ENCODE data around the gene GID8. TPM values are rescaled to one million over a fixed set of nuclear protein-coding genes. Genes with fewer than 3 reads are reported as not detected.

GID8 gene
- polyA plus RNA-seq, 3 donors, result 51.7 to 59.9 (median 57.3) TPM

DNA sequence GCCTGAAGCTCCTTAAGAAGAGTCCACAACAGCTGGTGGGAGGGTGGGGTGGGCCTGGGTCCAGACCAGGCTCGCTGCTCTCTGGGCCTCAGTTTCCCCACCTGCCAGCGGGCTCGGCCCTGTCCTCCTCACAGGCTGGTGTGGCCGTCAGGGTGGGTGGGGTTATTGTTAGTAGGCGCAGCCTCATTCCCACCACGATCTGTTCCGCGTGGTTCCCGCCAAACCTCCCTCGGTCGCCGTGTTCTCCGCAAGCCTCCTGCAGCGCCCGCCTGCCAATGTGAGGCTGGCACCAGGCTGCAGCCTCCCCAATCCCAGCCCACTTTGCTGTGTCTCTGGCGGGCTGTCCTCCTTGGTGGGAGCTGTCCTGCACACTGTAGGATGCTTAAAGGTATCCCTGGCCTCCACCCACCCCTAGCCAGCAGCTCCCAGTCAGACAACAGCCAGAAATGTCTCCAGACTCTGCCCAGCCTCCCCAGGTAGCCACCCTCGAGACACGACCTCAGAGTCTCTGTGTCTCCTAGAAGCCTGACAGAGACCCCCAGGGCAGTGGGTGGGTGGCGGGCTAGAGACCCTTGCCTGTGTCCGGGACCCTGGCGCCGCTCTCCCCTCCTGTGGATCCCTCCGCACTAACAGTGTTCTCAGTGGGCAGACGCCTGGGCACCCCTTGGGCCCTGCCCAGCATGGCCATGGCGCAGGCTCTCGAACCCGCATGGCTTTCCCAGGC lies 29.8 kb downstream of the GID8 start:
- DNase-seq, result no peak

DNA sequence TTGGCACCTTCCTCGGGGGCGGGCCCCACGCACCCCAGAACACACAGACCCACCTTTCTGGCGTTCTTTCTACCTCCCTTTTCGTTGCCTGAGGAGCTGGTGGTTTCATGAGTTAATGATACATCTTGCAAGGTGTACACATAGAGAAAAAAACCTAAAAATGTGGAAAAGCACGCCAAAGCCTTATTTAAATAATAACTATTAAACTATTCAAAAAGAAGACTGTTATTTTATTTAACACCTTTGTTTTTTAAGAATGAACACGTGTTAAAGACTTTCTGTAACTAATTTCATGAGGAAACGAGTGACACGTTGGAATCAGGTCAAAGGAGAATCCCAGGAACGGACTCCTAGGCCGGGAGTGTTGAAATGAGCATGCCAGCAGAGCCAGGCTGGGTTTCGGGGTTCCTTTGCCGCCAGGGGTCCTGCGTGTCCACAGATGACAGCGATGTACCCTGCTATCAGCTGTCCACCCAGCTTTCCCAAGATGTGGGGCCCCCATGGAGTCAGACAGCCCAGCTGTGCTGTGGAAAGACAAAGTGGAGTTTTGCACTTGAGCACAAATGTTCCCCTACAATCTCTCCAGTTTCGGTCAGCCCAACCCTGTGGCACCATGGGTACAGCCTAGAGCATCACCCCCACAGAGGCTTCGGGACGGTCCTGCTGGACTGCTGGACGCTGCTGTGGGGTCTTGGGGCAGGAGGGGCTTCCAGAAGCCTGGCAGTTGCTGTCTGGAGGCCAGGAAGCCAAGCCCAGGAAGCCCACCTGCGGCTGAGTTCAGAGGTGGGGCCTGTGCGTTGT lies 30.6 kb downstream of the GID8 start:
- DNase-seq, result no peak

DNA sequence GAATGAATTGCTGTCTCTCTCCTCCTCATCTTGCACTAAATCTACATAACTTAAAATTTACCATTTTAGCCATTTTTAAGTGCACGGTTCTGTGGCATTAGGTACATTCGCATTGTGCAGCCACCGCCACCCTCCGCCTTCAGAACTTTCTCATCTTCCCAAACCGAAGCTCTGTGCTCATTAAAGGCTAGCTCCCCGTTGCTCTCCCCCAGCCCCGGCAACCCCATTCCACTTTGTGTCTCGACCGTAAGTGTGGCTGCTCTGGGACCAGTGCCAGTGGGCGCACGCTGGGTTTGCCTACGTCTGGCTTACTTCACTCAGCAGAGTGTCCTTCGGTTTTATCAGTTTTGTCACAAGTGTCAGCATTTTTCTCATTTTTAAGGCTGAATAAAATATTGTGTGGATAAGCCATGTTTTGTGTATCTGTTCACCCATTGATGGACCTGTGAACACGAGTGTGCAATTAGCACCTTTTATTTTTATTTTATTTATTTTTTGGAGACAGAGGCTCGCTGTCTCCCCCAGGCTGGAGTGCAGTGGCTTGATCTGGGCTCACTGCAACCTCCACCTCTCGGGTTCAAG lies 31.3 kb downstream of the GID8 start:
- DNase-seq, result no peak

DNA sequence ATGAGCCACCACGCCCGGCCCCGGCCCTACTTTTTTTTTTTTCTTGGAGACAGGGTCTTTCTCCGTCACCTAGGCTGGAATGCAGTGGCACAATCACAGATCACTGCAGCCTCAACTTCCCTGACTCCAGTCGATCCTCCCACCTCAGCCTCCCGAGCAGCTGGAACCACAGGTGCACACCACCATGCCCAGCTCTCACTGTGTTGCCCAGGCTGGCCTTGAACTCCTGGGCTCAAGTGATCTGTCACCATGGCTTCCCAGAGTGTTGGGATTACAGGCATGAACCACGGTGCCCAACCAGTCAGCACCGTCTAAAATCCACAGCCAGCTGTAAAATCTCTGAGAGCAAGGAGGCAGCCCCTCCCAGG lies 32.0 kb downstream of the GID8 start:
- DNase-seq, result no peak

DNA sequence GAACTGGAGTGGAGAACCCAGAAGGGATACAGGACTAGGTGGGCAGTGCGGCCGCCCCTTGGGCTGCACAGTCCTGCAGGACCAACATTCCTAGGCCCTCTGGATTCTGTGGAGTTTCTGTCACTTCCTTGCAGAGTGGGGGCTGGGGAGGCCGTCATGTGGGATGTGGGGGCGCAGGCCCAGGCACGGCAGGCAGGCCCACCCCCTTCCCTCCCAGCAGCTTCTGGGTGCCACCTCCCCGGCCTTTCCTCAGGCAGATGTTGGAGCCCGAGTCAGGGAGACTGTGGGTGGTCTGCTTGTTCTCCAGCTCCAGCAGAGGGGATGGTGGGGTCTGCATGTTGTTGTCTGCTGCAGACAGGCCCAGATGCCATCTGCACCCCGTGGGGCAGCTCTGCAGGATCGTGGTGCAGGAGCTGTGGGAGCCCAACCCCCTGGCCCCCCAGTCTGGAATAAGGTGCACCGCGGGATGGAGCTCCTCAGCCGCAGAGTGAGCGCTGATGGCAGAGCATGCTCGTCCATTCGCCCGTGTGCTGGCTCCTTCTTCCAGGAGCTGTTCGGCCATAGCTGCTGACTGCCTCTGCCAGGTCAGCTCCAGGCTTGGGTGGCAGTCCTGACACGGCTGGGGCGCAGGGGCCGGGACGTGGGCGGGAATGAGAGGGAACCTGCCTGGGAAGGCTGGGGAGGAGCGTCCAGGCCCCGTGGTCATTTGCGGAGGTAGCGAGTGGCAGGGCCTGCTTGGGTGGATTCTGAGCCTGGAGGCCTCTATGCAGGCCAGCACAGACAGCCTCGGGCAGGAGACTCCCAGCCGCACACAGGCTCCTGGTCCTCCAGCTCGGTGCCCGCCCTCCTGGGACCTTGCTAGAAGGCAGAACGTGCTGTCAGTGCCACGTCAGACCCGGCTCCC lies 32.6 kb downstream of the GID8 start:
- DNase-seq, result no peak

DNA sequence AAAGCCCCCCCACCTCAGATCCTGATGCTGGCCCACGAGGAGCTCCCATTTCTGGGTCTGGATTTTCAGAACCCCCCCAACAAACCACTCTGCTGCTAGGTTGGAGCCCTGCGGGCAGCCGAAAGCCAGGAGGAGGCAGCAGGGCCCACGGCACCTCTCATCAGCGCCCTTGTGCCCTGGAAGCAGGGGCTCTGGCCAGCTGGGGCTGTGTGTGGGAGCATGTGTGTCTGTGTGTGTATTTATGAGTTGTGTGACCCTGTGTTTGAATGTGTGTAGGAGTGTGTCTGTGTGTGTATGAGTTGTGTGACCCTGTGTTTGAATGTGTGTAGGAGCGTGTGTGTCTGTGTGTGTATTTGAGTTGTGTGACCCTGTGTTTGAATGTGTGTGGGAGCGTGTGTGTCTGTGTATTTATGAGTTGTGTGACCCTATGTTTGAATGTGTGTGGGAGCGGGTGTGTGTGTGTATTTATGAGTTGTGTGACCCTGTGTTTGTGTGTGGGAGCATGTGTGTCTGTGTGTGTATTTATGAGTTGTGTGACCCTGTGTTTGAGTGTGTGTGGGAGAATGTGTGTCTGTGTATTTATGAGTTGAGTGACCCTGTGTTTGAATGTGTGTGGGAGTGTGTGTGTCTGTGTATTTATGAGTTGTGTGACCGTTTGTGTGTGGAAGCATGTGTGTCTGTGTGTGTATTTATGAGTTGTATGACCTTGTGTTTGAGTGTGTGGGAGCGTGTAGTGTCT lies 33.4 kb downstream of the GID8 start:
- no peak for DNase-seq

DNA sequence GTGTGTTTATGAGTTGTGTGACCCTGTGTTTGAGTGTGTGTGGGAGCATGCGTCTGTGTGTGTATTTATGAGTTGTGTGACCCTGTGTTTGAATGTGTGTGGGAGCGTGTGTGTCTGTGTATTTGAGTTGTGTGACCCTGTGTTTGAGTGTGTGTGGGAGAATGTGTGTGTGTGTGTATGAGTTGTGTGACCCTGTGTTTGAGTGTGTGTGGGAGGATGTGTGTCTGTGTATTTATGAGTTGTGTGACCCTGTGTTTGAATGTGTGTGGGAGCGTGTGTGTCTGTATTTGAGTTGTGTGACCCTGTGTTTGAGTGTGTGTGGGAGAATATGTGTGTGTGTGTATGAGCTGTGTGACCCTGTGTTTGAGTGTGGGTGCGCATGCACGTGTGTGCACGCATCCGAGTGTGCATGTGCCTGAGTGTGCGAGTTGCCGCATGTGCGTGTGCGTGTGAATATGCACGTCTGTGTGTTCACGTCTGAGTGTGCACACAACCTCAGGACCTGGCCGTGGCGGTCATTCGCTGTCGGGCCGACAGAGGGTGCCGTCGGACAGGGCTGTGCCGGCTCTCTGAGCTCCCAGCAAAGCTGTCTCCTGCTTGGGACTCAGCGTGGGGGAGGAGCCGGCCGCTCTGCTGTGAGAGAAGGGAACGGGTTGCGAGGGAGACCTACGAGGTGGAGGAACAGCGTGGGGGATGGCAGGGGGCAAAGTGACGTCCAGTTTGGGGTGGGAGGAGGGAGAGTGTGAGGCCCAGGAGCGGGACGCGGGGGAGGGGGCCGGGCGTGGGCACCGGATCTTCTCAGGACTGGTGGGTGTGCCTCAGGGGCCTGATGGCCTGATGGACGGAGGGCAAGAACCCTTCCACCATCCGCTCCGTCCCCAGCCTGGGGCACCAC lies 34.2 kb downstream of the GID8 start:
- DNase-seq, result peak; percentile 86

DNA sequence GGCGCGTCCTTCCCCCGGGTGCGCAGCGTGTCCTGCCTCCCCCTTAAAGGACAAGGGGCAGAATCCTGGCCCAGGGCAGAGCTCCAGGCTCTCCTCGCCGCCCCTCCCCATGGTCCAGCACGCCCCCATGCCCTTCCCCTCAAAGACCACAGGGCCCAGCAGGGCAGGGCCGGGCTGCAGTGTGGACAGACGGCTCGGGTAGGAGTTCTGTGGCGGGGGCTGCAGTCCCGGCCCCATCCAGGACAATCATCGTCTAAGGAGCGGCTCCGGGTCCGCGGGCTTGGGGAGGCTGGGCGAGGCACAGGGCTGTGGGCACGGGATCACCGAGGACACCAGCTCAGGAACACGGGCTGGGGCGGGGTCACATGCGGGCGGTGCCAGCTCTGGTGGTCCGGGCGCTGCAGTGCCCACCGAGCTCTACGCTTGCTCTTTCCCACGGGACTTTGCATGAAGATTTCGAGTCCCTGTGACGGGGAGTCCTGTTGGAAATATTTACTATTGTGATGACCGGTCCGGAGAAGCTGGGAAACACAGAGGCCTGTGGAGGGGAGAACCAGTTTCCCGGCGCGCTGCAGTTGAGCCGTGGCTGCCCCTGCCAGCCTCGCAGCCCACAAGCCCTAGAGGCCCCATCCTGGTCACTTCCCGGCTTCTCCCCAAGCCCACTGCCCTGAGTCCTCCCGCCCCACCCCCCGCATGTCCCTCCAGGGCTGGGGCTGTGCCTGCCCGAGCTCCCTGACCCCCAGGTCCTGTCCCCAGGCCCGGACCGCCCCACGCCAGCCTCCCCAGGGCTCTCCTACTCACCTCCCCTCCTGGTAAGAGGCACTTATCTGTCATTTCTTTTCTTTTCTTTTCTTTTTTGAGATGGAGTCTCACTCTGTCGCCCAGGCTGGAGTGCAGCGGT lies 35.1 kb downstream of the GID8 start:
- no peak for DNase-seq

DNA sequence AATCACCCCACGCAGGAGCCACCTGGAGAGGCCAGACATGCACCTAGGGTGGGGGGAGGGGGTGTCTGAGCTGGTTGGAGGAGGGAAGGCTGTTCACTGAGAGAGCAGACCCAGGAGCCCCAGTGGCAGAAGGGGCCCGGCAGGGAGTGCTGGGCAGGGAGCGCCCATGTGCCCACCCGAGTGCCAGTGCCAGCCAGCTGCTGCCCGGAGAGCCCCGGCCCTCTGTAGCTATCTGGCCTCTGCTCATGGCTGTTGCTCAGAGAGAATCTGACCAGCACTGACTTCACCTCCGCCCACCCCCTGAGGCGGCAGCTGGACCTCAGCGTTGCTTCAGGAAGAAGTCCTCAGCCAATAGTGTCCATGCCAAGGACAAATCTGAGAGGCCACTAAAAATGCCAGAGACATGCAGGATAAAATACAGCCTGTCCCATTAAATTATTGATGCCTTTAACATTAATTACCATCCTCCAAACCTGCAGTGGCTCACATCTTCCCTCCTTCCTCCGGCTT lies 37.4 kb downstream of the GID8 start:
- no peak for DNase-seq

DNA sequence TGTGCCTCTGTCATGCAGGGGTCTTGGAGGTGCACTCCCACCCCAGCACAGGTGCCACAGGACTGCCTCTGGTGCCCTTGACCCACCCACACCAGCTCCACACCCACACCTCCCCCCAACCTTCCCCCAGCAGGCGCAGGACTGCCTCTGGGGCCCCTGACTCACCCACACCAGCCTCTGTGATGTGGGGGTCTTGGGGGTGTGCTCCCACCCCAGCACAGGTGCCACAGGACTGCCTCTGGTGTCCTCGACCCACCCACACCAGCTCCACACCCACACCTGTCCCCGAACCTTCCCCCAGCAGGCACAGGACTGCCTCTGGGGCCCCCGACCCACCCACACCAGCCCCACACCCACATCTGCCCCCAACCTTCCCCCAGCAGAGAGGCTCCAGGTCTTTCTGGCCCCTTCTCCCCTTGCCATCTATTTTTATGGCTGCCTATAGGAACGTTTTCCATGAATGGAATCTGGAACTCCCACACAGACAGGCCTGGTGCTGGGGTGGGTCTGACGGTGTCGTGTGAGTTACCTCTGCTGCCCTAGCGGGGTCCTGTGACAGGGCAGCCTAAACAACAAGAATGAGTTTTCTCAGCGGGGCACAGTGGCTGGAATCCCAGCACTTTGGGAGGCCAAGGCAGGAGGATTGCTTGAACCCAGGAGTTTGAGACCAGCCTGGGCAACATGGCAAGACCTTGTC lies 38.0 kb downstream of the GID8 start:
- DNase-seq, result no peak

DNA sequence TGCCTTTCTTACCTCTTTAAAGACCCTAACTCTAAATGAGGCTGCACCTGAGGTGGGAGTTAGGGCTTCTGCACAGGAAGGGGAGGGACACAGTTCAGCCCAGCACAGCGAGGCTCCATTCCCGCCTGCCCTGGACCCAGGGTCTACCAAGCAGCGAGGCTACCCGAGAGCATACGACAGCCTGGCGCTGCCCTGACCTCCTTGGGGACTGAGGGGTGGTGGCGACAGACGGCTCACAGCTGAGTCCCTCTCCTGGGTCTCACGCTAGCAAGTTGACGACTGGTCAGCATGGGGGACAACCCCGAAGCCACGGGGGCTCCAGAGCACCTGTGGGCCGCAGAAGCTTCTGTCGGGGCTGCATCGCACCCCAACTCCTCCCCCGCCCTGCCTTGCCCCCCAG lies 38.9 kb downstream of the GID8 start:
- no peak for DNase-seq

DNA sequence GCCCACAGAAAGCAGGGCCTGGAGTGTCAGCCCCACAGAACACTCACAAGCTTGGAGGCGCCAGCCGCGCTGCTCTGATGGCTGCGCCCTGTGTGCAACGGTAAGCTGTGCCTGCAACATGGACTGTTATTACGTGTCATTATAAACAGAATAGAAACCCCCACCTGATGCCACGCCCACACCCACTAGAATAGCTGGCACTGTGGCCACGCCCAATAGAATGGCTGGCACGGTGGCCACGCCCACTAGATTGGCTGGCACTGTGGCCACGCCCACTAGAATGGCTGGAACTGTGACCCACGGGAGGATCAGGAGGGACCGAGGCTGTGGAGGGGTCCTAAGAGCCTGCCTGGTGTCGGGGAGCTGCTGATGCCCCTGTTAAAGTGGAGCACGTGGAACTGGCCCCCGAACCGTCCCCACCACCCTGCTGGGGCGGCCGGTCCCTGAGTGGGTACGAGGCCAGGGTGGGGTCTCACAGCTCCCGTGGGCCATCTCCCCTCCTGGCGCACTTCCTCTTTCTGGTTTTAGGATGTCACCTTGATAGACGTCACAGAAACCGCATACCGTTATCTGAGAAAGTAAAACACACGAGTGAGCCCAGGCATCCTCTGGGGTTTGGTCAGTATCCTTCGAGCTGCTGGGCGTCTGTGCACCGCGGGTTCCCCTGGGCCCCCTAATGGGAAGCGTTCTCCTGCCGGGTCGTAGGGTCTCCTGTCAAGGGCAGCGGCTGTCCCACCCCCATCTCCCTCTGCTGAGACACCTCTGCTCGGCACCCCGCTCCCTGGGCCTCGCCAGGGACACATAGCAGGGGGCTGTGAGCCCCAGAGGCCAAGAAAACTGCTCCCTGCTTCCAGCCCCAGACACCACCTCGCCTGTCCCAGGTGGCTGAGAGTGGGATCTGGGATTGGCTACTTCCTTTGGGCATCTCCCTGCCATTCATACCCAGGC lies 39.9 kb downstream of the GID8 start:
- DNase-seq, result no peak

DNA sequence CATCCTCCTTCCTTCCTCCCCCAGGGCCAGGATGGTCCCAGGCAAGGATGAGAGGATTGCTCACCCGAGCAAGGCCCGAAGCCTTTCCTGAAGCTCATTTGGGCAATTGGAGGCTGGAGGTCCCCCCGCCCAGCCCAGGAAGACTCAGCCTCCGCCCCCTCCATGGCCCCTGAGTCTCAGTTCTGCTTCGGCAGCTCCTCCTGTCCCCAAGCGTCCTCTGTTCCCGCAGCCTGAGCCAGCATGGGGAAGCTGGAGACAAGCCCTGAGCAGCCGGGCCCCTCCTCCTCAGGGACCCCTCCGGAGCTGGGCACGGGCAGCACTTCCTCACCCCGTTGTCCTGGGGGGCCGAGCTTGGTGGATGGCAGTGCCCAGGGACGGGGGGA lies 40.6 kb downstream of the GID8 start:
- no peak for DNase-seq

DNA sequence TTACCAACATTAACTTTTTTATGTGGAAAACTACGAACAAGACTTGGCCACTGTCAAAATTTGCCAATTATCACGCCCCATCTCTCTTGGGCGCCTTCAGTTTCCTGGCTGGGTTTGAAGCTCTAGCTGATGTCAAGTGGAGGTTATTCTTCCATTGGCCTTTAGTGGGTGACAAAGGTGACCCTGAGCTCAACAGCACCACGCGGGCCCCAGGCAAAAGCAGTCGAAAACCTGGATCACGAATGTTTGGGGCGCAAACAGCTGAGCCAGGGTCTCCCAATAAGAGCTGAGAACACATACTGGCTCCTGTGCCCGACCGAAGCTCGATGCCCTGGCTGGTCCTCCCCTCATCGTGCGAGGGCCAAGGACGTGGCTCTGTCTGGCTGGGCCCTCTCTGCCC lies 41.4 kb downstream of the GID8 start:
- no peak for DNase-seq

DNA sequence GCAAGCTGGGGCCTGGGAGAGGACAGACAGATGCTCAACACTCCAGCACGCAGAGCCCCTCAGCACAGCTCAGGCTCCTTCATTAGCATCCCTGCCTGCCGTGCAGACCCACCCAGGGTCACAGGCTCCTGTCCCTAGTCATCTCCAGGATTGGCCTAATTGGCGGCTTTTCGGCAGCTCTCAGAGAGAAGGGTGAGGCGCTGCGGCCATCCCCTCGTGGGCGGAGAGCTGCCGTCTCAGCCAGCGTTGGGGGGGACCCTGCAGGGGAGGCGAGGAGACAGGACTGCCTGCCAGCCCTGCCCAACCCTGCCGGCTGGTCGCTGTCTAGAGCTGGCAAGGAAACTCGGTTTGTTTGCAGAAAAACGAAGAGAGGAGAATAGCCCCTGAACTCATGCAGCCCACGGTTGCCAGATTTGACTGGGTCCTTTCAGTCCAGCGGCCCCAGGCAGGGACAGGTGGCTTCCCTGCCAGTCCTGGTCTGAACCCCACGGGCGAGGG lies 42.0 kb downstream of the GID8 start:
- DNase-seq, result no peak

DNA sequence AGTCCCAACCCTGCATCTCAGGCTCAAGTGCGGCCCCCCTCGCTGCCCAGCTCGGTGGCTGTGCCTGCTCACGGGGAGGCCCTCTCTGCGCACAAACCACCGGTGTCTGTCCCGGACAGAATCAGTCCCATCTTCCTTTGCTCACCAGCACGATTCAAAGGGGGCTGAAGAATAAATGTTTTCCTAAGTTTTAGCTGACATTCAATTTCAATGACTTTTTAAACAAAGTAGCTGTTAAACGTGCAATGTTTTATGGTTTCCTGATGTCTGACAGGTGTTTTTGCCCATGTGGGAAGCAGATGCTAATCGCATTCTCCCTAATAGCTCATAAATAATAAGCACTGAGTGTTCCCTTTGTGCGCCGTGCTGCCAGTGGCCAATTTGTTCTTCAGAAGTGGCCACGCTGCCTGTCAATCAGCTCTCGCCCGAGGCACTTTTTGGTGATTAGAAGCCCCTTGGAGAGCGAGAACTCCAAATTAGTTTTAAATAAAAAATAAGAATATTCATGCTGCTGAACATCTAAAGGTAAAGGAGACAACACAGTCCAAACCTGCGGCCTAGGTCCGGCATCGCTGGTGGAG lies 42.5 kb downstream of the GID8 start:
- no peak for DNase-seq

DNA sequence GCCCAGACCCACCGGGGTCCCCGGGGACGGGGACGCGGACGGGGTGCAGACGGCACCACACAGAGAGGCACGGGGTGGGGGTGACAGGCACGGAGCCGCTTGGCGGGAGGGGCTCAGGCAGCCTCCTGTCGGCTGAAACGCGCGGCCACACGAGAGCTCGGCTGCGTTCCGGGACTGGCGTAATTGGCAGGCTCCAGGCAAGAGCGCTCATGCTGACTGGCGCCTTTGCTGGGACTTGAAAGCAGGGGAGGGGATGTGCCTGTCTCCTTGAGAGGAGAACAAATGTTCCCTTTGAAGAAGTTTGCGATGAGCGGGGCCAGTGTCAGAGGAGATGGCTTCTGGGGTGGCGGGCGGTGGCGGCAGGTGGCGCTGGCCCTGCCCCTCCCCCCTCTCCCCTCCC lies 43.0 kb downstream of the GID8 start:
- DNase-seq, result no peak
